HepG2 (cell line): Measurements from ENCODE around the gene MPV17L2. TPM values are rescaled to one million over a fixed set of nuclear protein-coding genes. Genes with fewer than 3 reads are reported as not detected.

Source experiments
- ARNT ChIP-seq: fragments of 450-650 bp; IDR thresholded peaks from 2 replicates; pipeline ENCODE4 v1.6.1; 2017
- ATF4 ChIP-seq, 2 experiments: fragments of 450-650 bp in 1 of 2; sonication (generic) in 1 of 2; formaldehyde crosslinking; IDR thresholded peaks; 2 replicates each; pipeline versions ENCODE4 v1.5.0 to v1.8.0; 2020 to 2022; ENCODE audit warnings: mild to moderate bottlenecking in 1 of 2, missing genetic modification reagents in 1 of 2
- ATM ChIP-seq: fragments of 450-650 bp; IDR thresholded peaks from 2 replicates; pipeline ENCODE4 v1.7.1; 2017; ENCODE audit warnings: mild to moderate bottlenecking, borderline replicate concordance
- E2F2 ChIP-seq: sonication (generic); formaldehyde crosslinking; IDR thresholded peaks from 2 replicates; pipeline ENCODE4 v1.4.0; 2020; ENCODE audit warnings: missing genetic modification reagents, borderline replicate concordance
- FOXA1 ChIP-seq, 2 experiments: fragments of 450-650 bp in 1 of 2; sonication (generic) in 1 of 2; formaldehyde crosslinking in 1 of 2; IDR thresholded peaks; 2 replicates each; pipeline versions ENCODE4 v1.4.0 to v1.6.1; 2016 to 2020; ENCODE audit warnings: missing genetic modification reagents in 1 of 2
- IKZF5 ChIP-seq: IDR thresholded peaks from 2 replicates; pipeline ENCODE4 v1.6.1; 2018; ENCODE audit warnings: missing genetic modification reagents, mild to moderate bottlenecking, missing compliant biosample characterization
- IRF9 ChIP-seq: sonication (generic); formaldehyde crosslinking; IDR thresholded peaks from 2 replicates; pipeline ENCODE4 v1.8.0; 2022; ENCODE audit warnings: missing genetic modification reagents, mild to moderate bottlenecking, borderline replicate concordance
- MAFK ChIP-seq, 2 experiments: IDR thresholded peaks in 1 of 2; conservative IDR thresholded peaks in 1 of 2; 2 replicates each; pipeline ENCODE4 v1.6.1; 2011; ENCODE audit warnings: improper control_type of control experiment in 2 of 2, low read length in 2 of 2
- SMAD3 ChIP-seq: sonication (generic); formaldehyde crosslinking; IDR thresholded peaks from 2 replicates; pipeline ENCODE4 v1.4.0; 2020; ENCODE audit warnings: missing genetic modification reagents
- TBX3 ChIP-seq: fragments of 450-650 bp; IDR thresholded peaks from 2 replicates; pipeline ENCODE4 v1.6.1; 2017; ENCODE audit warnings: antibody characterized with exemption, mild to moderate bottlenecking, inconsistent platforms, borderline replicate concordance
- TCF12 ChIP-seq, 2 experiments: fragments of 450-650 bp in 1 of 2; sonication (generic) in 1 of 2; formaldehyde crosslinking in 1 of 2; IDR thresholded peaks; 2 replicates each; pipeline versions ENCODE4 v1.6.1 to v1.8.0; 2017 to 2022; ENCODE audit warnings: antibody characterized with exemption in 1 of 2, mild to moderate bottlenecking in 1 of 2, missing genetic modification reagents in 1 of 2, moderate library complexity in 1 of 2
- YY1 ChIP-seq: IDR thresholded peaks from 2 replicates; pipeline ENCODE4 v1.6.1; 2011; ENCODE audit warnings: low read length, low read depth, moderate library complexity, mild to moderate bottlenecking; ENCODE audit not compliant: insufficient read depth, insufficient replicate concordance
- ZNF20 ChIP-seq: sonication (generic); formaldehyde crosslinking; IDR thresholded peaks from 2 replicates; pipeline ENCODE4 v1.4.0; 2020; ENCODE audit warnings: mild to moderate bottlenecking, moderate library complexity, missing genetic modification reagents
- ZNF205 ChIP-seq: IDR thresholded peaks from 2 replicates; pipeline ENCODE4 v1.6.1; 2018; ENCODE audit warnings: missing biosample characterization, missing genetic modification reagents
- ZNF224 ChIP-seq: sonication (generic); formaldehyde crosslinking; IDR thresholded peaks from 2 replicates; pipeline ENCODE4 v1.5.0; 2020; ENCODE audit warnings: mild to moderate bottlenecking, missing genetic modification reagents
- ZNF274 ChIP-seq: sonication (generic); formaldehyde crosslinking; IDR thresholded peaks from 2 replicates; pipeline ENCODE4 v1.5.1; 2020; ENCODE audit warnings: mild to moderate bottlenecking, missing genetic modification reagents
- ZNF329 ChIP-seq: sonication (generic); formaldehyde crosslinking; IDR thresholded peaks from 2 replicates; pipeline ENCODE4 v1.9.0; 2021; ENCODE audit warnings: low read depth, mild to moderate bottlenecking, missing genetic modification reagents
- ZNF343 ChIP-seq: sonication (generic); formaldehyde crosslinking; IDR thresholded peaks from 2 replicates; pipeline ENCODE4 v1.4.0; 2020; ENCODE audit warnings: mild to moderate bottlenecking, missing genetic modification reagents
- ZNF574 ChIP-seq: sonication (generic); formaldehyde crosslinking; IDR thresholded peaks from 2 replicates; pipeline ENCODE4 v1.4.0; 2020; ENCODE audit warnings: missing genetic modification reagents
- ZNF678 ChIP-seq: sonication (generic); formaldehyde crosslinking; IDR thresholded peaks from 2 replicates; pipeline ENCODE4 v1.4.0; 2020; ENCODE audit warnings: mild to moderate bottlenecking, missing genetic modification reagents
- polyA plus RNA-seq, 8 experiments: library from polyadenylated mRNA; depleted of rRNA in 3 of 8; stranded (reverse) in 7 of 8; unstranded in 1 of 8; fragments of >200 nt; fragmentation: Illumina TruSeq in 4 of 8; extraction: Trizol in 4 of 8; gene quantifications; 2 replicates each; pipeline versions ENCODE4 v1.2.1 to v1.2.3, GENCODE V29; 2011 to 2016; ENCODE audit warnings: low read depth in 4 of 8, missing spikeins in 1 of 8, mixed read lengths in 1 of 8; ENCODE audit not compliant: insufficient read depth in 1 of 8
- total RNA-seq, 5 experiments: library from RNA; depleted of rRNA; stranded (reverse); fragments of >200 nt; fragmentation: Illumina TruSeq; extraction: Trizol; gene quantifications; 2 replicates each; pipeline ENCODE4 v1.2.3, GENCODE V29; 2016; ENCODE audit warnings: low read depth in 1 of 5

MPV17L2 gene
- total and polyA plus RNA-seq, 2 of the 13 experiments (the other 11 are each of a cell fraction or from before 2014, with no cell fraction given): 13.6 to 16.7 TPM

GRCh38 chr19:18192673-18193387 lies at the start of gene MPV17L2 (continued):
- peak; percentile 79; the same call in 1 of the 2 replicates for TF ChIP-seq ZNF574 (CRISPR knock-in tag)
- TF ChIP-seq TBX3: peak; percentile 67
- no peak for TF ChIP-seq IRF9 (CRISPR knock-in tag)
- no peak for TF ChIP-seq SMAD3 (CRISPR knock-in tag)
- TF ChIP-seq TCF12 (IDR thresholded peaks at IDR 0.05): no peak
- no peak for TF ChIP-seq TCF12 (CRISPR knock-in tag; IDR thresholded peaks at IDR 0.05)
- TF ChIP-seq ZNF20 (CRISPR knock-in tag): no peak
- TF ChIP-seq MAFK (conservative IDR thresholded peaks at IDR 0.05 in 1 of 2, IDR thresholded peaks at IDR 0.05 in 1 of 2; ENCODE audit: low read length in 2 of 2): no peak
- no peak for TF ChIP-seq ATM
- TF ChIP-seq ZNF329 (CRISPR knock-in tag): 0 out of 2 replicates have a peak, but pooled peaks have one; percentile 38
- peak; percentile 77 for TF ChIP-seq YY1
- no peak for TF ChIP-seq ZNF343 (CRISPR knock-in tag)
- no peak for TF ChIP-seq ATF4 (CRISPR knock-in tag; IDR thresholded peaks at IDR 0.05)
- no peak for TF ChIP-seq IKZF5 (CRISPR knock-in tag)
- TF ChIP-seq ZNF274 (CRISPR knock-in tag): no peak
- TF ChIP-seq E2F2 (CRISPR knock-in tag): peak; percentile 51; the same call in 1 of the 2 replicates
- no peak for TF ChIP-seq ZNF678 (CRISPR knock-in tag)
- TF ChIP-seq ZNF224 (CRISPR knock-in tag): no peak
- TF ChIP-seq ARNT: no peak
- no peak for TF ChIP-seq FOXA1 (IDR thresholded peaks at IDR 0.05)
- TF ChIP-seq FOXA1 (CRISPR knock-in tag; IDR thresholded peaks at IDR 0.05): 0 out of 2 replicates have a peak, but pooled peaks have one; percentile 2
- TF ChIP-seq ZNF205: 0 out of 2 replicates have a peak, but pooled peaks have one; percentile 14
